NB4 (cell line): ENCODE results near the gene MUC13.

Experiments used
- DNase-seq: peaks from one replicate; pipeline ENCODE4 v3.0.0; 2010; ENCODE audit warnings: low read depth
- H3K4me3 ChIP-seq: one replicate; pipeline ENCODE4 v1.5.1; 2011; ENCODE audit warnings: mild to moderate bottlenecking, low read depth, low read length, moderate library complexity
- CTCF ChIP-seq: IDR thresholded peaks from one replicate; pipeline ENCODE4 v1.5.1; 2012; ENCODE audit warnings: low read depth, low read length
- MAX ChIP-seq: IDR thresholded peaks from 2 replicates; pipeline ENCODE4 v1.6.1; 2011; ENCODE audit warnings: low read depth, low read length
- MYC ChIP-seq: IDR thresholded peaks from 2 replicates; pipeline ENCODE4 v1.6.1; 2011; ENCODE audit warnings: low read depth, low read length
- POLR2A ChIP-seq: IDR thresholded peaks from 2 replicates; pipeline ENCODE4 v1.6.1; 2011; ENCODE audit warnings: mild to moderate bottlenecking; ENCODE audit not compliant: insufficient read length; ENCODE audit errors: extremely low read depth

Gene MUC13

GRCh38 chr3:124935794-124936542, 1.4 kb upstream of the MUC13 start:
- TF ChIP-seq MYC (no peak), MAX (no peak), POLR2A (no peak), CTCF (no peak)
- H3K4me3 ChIP-seq, result no peak overlapping the region
- DNase-seq, result no peak

- TF ChIP-seq POLR2A, result no peak
- H3K4me3 ChIP-seq, result no peak overlapping the region
- no peak for DNase-seq
These were observed 713 bp upstream of the MUC13 start for GRCh38 chr3:124935264-124935663.

- TF ChIP-seq POLR2A (no peak), CTCF (peak; percentile 69), MYC (no peak)
- peak; percentile 58 for DNase-seq
These were observed 6.0 kb downstream of the MUC13 start for GRCh38 chr3:124928333-124929202.

GRCh38 chr3:124927574-124928045, 6.9 kb downstream of the MUC13 start:
- no peak overlapping the region for H3K4me3 ChIP-seq
- TF ChIP-seq POLR2A (no peak), MYC (no peak), MAX (no peak)
- no peak for DNase-seq

More at GRCh38 chr3:124928333-124929202, 6.0 kb downstream of the MUC13 start:
- H3K4me3 ChIP-seq, result no peak overlapping the region

GRCh38 chr3:124926426-124927101, 8.0 kb downstream of the MUC13 start:
- TF ChIP-seq POLR2A, result no peak
- no peak for TF ChIP-seq MYC
- TF ChIP-seq CTCF, result no peak
- TF ChIP-seq MAX, result no peak
- peak; percentile 25 for DNase-seq
- no peak overlapping the region for H3K4me3 ChIP-seq

- DNase-seq, result no peak
- H3K4me3 ChIP-seq, result no peak overlapping the region
- TF ChIP-seq MAX (no peak), POLR2A (no peak), CTCF (no peak), MYC (no peak)
These were observed 9.8 kb downstream of the MUC13 start for GRCh38 chr3:124924741-124925140.
